SK-N-SH treated with all-trans-retinoic acid at 6 μM for 48 hours (cell line): ENCODE results near the gene TTBK1.

Experiments used
- ATAC-seq: fragments of 200-7000 bp; cut with Tn5 transposase; 3 replicates; pipeline ENCODE4 v1.9.1; 2020; ENCODE audit warnings: mild to moderate bottlenecking, moderate library complexity
- ARNTL ChIP-seq: fragments of 450-650 bp; formaldehyde crosslinking; IDR thresholded peaks from 2 replicates; pipeline ENCODE4 v1.5.0; 2020; ENCODE audit warnings: low read depth, mild to moderate bottlenecking, moderate library complexity, borderline replicate concordance
- BACH2 ChIP-seq: fragments of 250-450 bp; sonication (Bioruptor Pico); IDR thresholded peaks from 2 replicates; pipeline ENCODE4 v1.9.0; 2021; ENCODE audit warnings: mild to moderate bottlenecking, borderline replicate concordance
- CREB5 ChIP-seq: fragments of 250-450 bp; sonication (Bioruptor Pico); IDR thresholded peaks from 2 replicates; pipeline ENCODE4 v1.5.1; 2020; ENCODE audit warnings: low read depth, mild to moderate bottlenecking, moderate library complexity
- CSRNP3 ChIP-seq: fragments of 250-450 bp; sonication (Bioruptor Pico); IDR thresholded peaks from 2 replicates; pipeline ENCODE4 v1.5.1; 2021; ENCODE audit warnings: mild to moderate bottlenecking, moderate library complexity
- ESRRG ChIP-seq: fragments of 250-450 bp; sonication (Bioruptor Pico); IDR thresholded peaks from 2 replicates; pipeline ENCODE4 v1.6.1; 2021; ENCODE audit warnings: mild to moderate bottlenecking
- GLIS3 ChIP-seq: fragments of 250-450 bp; sonication (Bioruptor Pico); IDR thresholded peaks from 2 replicates; pipeline ENCODE4 v1.5.0; 2020; ENCODE audit warnings: mild to moderate bottlenecking, moderate library complexity
- ISL1 ChIP-seq: fragments of 250-450 bp; sonication (Bioruptor Pico); IDR thresholded peaks from 2 replicates; pipeline ENCODE4 v2.1.2; 2022; ENCODE audit warnings: mild to moderate bottlenecking, moderate library complexity
- OSR1 ChIP-seq: fragments of 250-450 bp; sonication (Bioruptor Pico); IDR thresholded peaks from 2 replicates; pipeline ENCODE4 v1.8.0; 2022; ENCODE audit warnings: moderate library complexity, mild to moderate bottlenecking, inconsistent platforms
- POU6F1 ChIP-seq: fragments of 250-450 bp; sonication (Bioruptor Pico); IDR thresholded peaks from 2 replicates; pipeline ENCODE4 v1.8.0; 2021; ENCODE audit warnings: low read depth, mild to moderate bottlenecking, moderate library complexity, borderline replicate concordance
- PPARA ChIP-seq: fragments of 250-450 bp; sonication (Bioruptor Pico); IDR thresholded peaks from 2 replicates; pipeline ENCODE4 v1.5.0; 2020; ENCODE audit warnings: mild to moderate bottlenecking, borderline replicate concordance
- RARB ChIP-seq: fragments of 250-450 bp; sonication (Bioruptor Pico); IDR thresholded peaks from 2 replicates; pipeline ENCODE4 v1.8.0; 2021; ENCODE audit warnings: mild to moderate bottlenecking, moderate library complexity
- SNAI2 ChIP-seq: fragments of 250-450 bp; sonication (Bioruptor Pico); IDR thresholded peaks from 2 replicates; pipeline ENCODE4 v1.5.0; 2020; ENCODE audit warnings: mild to moderate bottlenecking, moderate library complexity
- TCF4 ChIP-seq: fragments of 250-450 bp; sonication (Bioruptor Pico); IDR thresholded peaks from 2 replicates; pipeline ENCODE4 v1.8.0; 2021; ENCODE audit warnings: mild to moderate bottlenecking, moderate library complexity, borderline replicate concordance
- TOX ChIP-seq: fragments of 250-450 bp; sonication (Bioruptor Pico); IDR thresholded peaks from 2 replicates; pipeline ENCODE4 v1.8.0; 2021; ENCODE audit warnings: mild to moderate bottlenecking, moderate library complexity, borderline replicate concordance
- TSHZ2 ChIP-seq: fragments of 250-450 bp; sonication (Bioruptor Pico); IDR thresholded peaks from 2 replicates; pipeline ENCODE4 v1.5.0; 2020; ENCODE audit warnings: mild to moderate bottlenecking, moderate library complexity
- ZC3H10 ChIP-seq: fragments of 250-450 bp; sonication (Bioruptor Pico); IDR thresholded peaks from 2 replicates; pipeline ENCODE4 v1.5.1; 2021; ENCODE audit warnings: mild to moderate bottlenecking, moderate library complexity
- ZFP3 ChIP-seq: fragments of 250-450 bp; sonication (Bioruptor Pico); IDR thresholded peaks from 2 replicates; pipeline ENCODE4 v1.5.0; 2020; ENCODE audit warnings: mild to moderate bottlenecking, moderate library complexity
- ZFP30 ChIP-seq: fragments of 450-650 bp; formaldehyde crosslinking; IDR thresholded peaks from 2 replicates; pipeline ENCODE4 v1.5.0; 2022; ENCODE audit warnings: mild to moderate bottlenecking, moderate library complexity
- ZNF565 ChIP-seq: fragments of 450-650 bp; formaldehyde crosslinking; conservative IDR thresholded peaks from 2 replicates; pipeline ENCODE4 v1.5.0; 2020; ENCODE audit warnings: low read depth, mild to moderate bottlenecking, moderate library complexity
- ZNF70 ChIP-seq: fragments of 450-650 bp; formaldehyde crosslinking; IDR thresholded peaks from 2 replicates; pipeline ENCODE4 v1.5.0; 2020; ENCODE audit warnings: mild to moderate bottlenecking, moderate library complexity
- ZNF8 ChIP-seq: fragments of 450-650 bp; formaldehyde crosslinking; IDR thresholded peaks from 2 replicates; pipeline ENCODE4 v1.5.0; 2020; ENCODE audit warnings: mild to moderate bottlenecking, moderate library complexity

Gene TTBK1

GRCh38 chr6:43242908-43243663 lies at the start of gene TTBK1:
TSS of gene TTBK1 (plus strand) at chr6:43243481. CDS start at chr6:43246661, 3,180 bp downstream.
- no peak for TF ChIP-seq RARB
- TF ChIP-seq ZC3H10 (CRISPR knock-in tag): no peak
- TF ChIP-seq ZNF8: no peak
- TF ChIP-seq PPARA: no peak
- no peak for TF ChIP-seq GLIS3 (CRISPR knock-in tag)
- TF ChIP-seq SNAI2 (CRISPR knock-in tag): no peak
- TF ChIP-seq ZFP3 (CRISPR knock-in tag): no peak
- no peak for TF ChIP-seq OSR1 (CRISPR knock-in tag)
- no peak for TF ChIP-seq ZNF70 (CRISPR knock-in tag)
- no peak for TF ChIP-seq TCF4
- TF ChIP-seq ARNTL: no peak
- TF ChIP-seq CSRNP3 (CRISPR knock-in tag): no peak
- TF ChIP-seq ZNF565 (CRISPR knock-in tag): no peak
- TF ChIP-seq TOX (CRISPR knock-in tag): no peak
- no peak for TF ChIP-seq ESRRG (CRISPR knock-in tag)
- TF ChIP-seq CREB5 (CRISPR knock-in tag): no peak
- ATAC-seq: no peak; the same call in 2 of the 3 replicates

- TF ChIP-seq OSR1 (CRISPR knock-in tag) (no peak), ISL1 (no peak), ARNTL (no peak), ZNF8 (no peak), ZC3H10 (CRISPR knock-in tag) (no peak), POU6F1 (CRISPR knock-in tag) (no peak), ZNF565 (CRISPR knock-in tag) (no peak), GLIS3 (CRISPR knock-in tag) (no peak), CSRNP3 (CRISPR knock-in tag) (no peak), PPARA (no peak), TCF4 (no peak), ZFP30 (no peak), TSHZ2 (CRISPR knock-in tag) (no peak), SNAI2 (CRISPR knock-in tag) (no peak), TOX (CRISPR knock-in tag) (no peak), ZFP3 (CRISPR knock-in tag) (no peak), BACH2 (CRISPR knock-in tag) (no peak)
- ATAC-seq: no peak
These were observed 49.4 kb upstream of the TTBK1 start for GRCh38 chr6:43193929-43194328.

- no peak for ATAC-seq
- TF ChIP-seq CSRNP3 (CRISPR knock-in tag) (no peak), TCF4 (no peak), ISL1 (no peak), RARB (no peak), ZC3H10 (CRISPR knock-in tag) (no peak), GLIS3 (CRISPR knock-in tag) (no peak), CREB5 (CRISPR knock-in tag) (no peak), ARNTL (no peak), POU6F1 (CRISPR knock-in tag) (no peak), ZFP30 (no peak)
These were observed 46.9 kb upstream of the TTBK1 start for GRCh38 chr6:43196337-43196736.
